IMR-90 (cell line): ENCODE results near the gene ZFAND6. TPM values are rescaled to one million over a fixed set of nuclear protein-coding genes. Genes with fewer than 3 reads are reported as not detected.

Experiments
- ATAC-seq: fragments of 200-7000 bp; cut with Tn5 transposase; 2 replicates; pipeline ENCODE4 v1.9.1; 2020; ENCODE audit warnings: low read depth, mild to moderate bottlenecking, moderate library complexity
- BruUV-seq: library from RNA; stranded (reverse); fragments of 400-500 nt; replicated peaks from 2 replicates; lab custom pipeline; 2021; lab: Mats Ljungman, UMichigan
- CTCF ChIA-PET: fragments of 300-600 bp; formaldehyde crosslinking; extraction: SDS; loops from one replicate; lab custom pipeline; 2021; ENCODE audit warnings: antibody characterized with exemption; lab: Yijun Ruan, JAX
- POLR2A ChIA-PET: fragments of 300-600 bp; sonication (Branson Sonifier 250); formaldehyde crosslinking; loops from one replicate; lab custom pipeline; 2022; ENCODE audit warnings: antibody characterized with exemption; ENCODE audit not compliant: unreplicated experiment; lab: Charles Lee
- DNase-seq: peaks from one replicate; pipeline ENCODE4 v3.0.0; 2013
- H2AFZ ChIP-seq: replicated peaks from 2 replicates; pipeline ENCODE3; 2013; ENCODE audit warnings: low read length, mild to moderate bottlenecking; ENCODE audit not compliant: poor library complexity
- H2AK5ac ChIP-seq: 2 replicates; pipeline ENCODE4 v1.6.1; 2013; ENCODE audit warnings: low read depth, low read length, inconsistent platforms
- H2AK9ac ChIP-seq: replicated peaks from 2 replicates; pipeline ENCODE3; 2013; ENCODE audit warnings: mild to moderate bottlenecking, low read depth, low read length, moderate library complexity; ENCODE audit not compliant: poor library complexity
- H2BK120ac ChIP-seq: 2 replicates; pipeline ENCODE4 v1.6.1; 2013; ENCODE audit warnings: low read depth, low read length, inconsistent platforms
- H2BK15ac ChIP-seq: 3 replicates; pipeline ENCODE4 v1.6.1; 2013; ENCODE audit warnings: low read depth, low read length, inconsistent platforms
- H2BK20ac ChIP-seq: 2 replicates; pipeline ENCODE4 v1.6.1; 2013; ENCODE audit warnings: low read depth, mild to moderate bottlenecking, inconsistent platforms, low read length, moderate library complexity
- H2BK5ac ChIP-seq: 2 replicates; pipeline ENCODE4 v1.6.1; 2013; ENCODE audit warnings: mild to moderate bottlenecking, low read depth, low read length, inconsistent platforms; ENCODE audit not compliant: poor library complexity, severe bottlenecking
- H3K14ac ChIP-seq: replicated peaks from 2 replicates; pipeline ENCODE4 v1.6.1; 2013; ENCODE audit warnings: low read depth, low read length, inconsistent platforms
- H3K18ac ChIP-seq: 2 replicates; pipeline ENCODE4 v1.6.1; 2013; ENCODE audit warnings: low read depth, low read length, control low read depth
- H3K23ac ChIP-seq: 2 replicates; pipeline ENCODE4 v1.6.1; 2013; ENCODE audit warnings: low read depth, low read length, inconsistent platforms
- H3K27ac ChIP-seq: 2 replicates; pipeline ENCODE4 v1.5.1; 2013; ENCODE audit warnings: mild to moderate bottlenecking, control low read depth, low read length; ENCODE audit not compliant: insufficient read depth
- H3K27me3 ChIP-seq: 2 replicates; pipeline ENCODE4 v1.6.1; 2013; ENCODE audit warnings: low read length; ENCODE audit not compliant: control insufficient read depth, insufficient read depth
- H3K36me3 ChIP-seq: 2 replicates; pipeline ENCODE4 v1.6.1; 2013; ENCODE audit warnings: low read length, mixed read lengths; ENCODE audit not compliant: control insufficient read depth, insufficient read depth
- H3K4ac ChIP-seq: 2 replicates; pipeline ENCODE4 v1.6.1; 2013; ENCODE audit warnings: low read depth, low read length, inconsistent platforms
- H3K4me1 ChIP-seq: 2 replicates; pipeline ENCODE4 v1.6.1; 2013; ENCODE audit warnings: low read length, mixed read lengths; ENCODE audit not compliant: control insufficient read depth, insufficient read depth
- H3K4me2 ChIP-seq: 2 replicates; pipeline ENCODE4 v1.6.1; 2013; ENCODE audit warnings: low read depth, mild to moderate bottlenecking, control low read depth, low read length, moderate library complexity
- H3K4me3 ChIP-seq: 2 replicates; pipeline ENCODE4 v1.5.1; 2013; ENCODE audit warnings: low read depth, mild to moderate bottlenecking, control low read depth, low read length, moderate library complexity; ENCODE audit not compliant: insufficient read depth
- H3K56ac ChIP-seq: 2 replicates; pipeline ENCODE4 v1.6.1; 2013; ENCODE audit warnings: low read length, inconsistent platforms; ENCODE audit not compliant: insufficient read depth; ENCODE audit errors: extremely low read depth
- H3K79me1 ChIP-seq, 2 experiments: 2 replicates each; pipeline ENCODE4 v1.6.1; 2013; ENCODE audit warnings: low read length in 2 of 2, inconsistent platforms in 1 of 2, low read depth in 1 of 2
- H3K9ac ChIP-seq: 2 replicates; pipeline ENCODE4 v1.6.1; 2013; ENCODE audit warnings: low read depth, low read length, control low read depth
- H3K9me1 ChIP-seq: 2 replicates; pipeline ENCODE4 v1.6.1; 2013; ENCODE audit warnings: low read length, inconsistent platforms; ENCODE audit not compliant: insufficient read depth
- H3K9me3 ChIP-seq: 2 replicates; pipeline ENCODE4 v1.6.1; 2013; ENCODE audit warnings: low read length; ENCODE audit not compliant: control insufficient read depth, insufficient read depth
- H4K20me1 ChIP-seq: 2 replicates; pipeline ENCODE4 v1.6.1; 2013; ENCODE audit warnings: low read length, inconsistent platforms; ENCODE audit not compliant: insufficient read depth
- H4K5ac ChIP-seq: 2 replicates; pipeline ENCODE4 v1.6.1; 2013; ENCODE audit warnings: mild to moderate bottlenecking, low read depth, low read length, control low read depth
- H4K8ac ChIP-seq, 2 experiments: 2 replicates each; pipeline ENCODE4 v1.6.1; 2013; ENCODE audit warnings: low read depth in 2 of 2, low read length in 2 of 2, control low read depth in 1 of 2, inconsistent platforms in 1 of 2
- H4K91ac ChIP-seq: 2 replicates; pipeline ENCODE4 v1.6.1; 2013; ENCODE audit warnings: low read depth, low read length, inconsistent platforms; ENCODE audit not compliant: insufficient read depth
- BHLHE40 ChIP-seq: fragments of 150-350 bp; IDR thresholded peaks from 2 replicates; pipeline ENCODE4 v1.6.1; 2016; ENCODE audit warnings: mild to moderate bottlenecking, low read depth, low read length
- FOS ChIP-seq: fragments of 150-350 bp; IDR thresholded peaks from 2 replicates; pipeline ENCODE4 v1.6.1; 2016; ENCODE audit warnings: low read depth, low read length
- POLR2A ChIP-seq: IDR thresholded peaks from 2 replicates; pipeline ENCODE4 v1.6.1; 2012; ENCODE audit warnings: mild to moderate bottlenecking, low read depth, low read length
- RCOR1 ChIP-seq: IDR thresholded peaks from 2 replicates; pipeline ENCODE4 v1.6.1; 2012; ENCODE audit warnings: mild to moderate bottlenecking, low read length, improper control_type of control experiment; ENCODE audit not compliant: insufficient replicate concordance
- WGBS, 2 experiments: methylation state at CpG; one replicate each; pipeline versions ENCODE4 v1.1.5 to v1.1.7; 2013; ENCODE audit warnings: missing lambda C conversion rate in 2 of 2; ENCODE audit not compliant: insufficient read length in 1 of 2; ENCODE audit errors: extremely low coverage in 2 of 2; 5-methylcytosine and 5-hydroxymethylcytosine counted together
- dilution Hi-C: fragments of 300-500 bp; cut with HindIII; formaldehyde crosslinking; loops from one replicate; pipeline ENCODE4 v1.14.3; 2018; ENCODE audit warnings: low sequenced_read_pairs; ENCODE audit not compliant: unreplicated experiment
- in situ Hi-C: fragments of 300-500 bp; cut with MboI; formaldehyde crosslinking; loops from 3 replicates; pipeline ENCODE4 v1.14.3; 2019; ENCODE audit warnings: low sequenced_read_pairs, inconsistent platforms, mixed read lengths
- intact Hi-C: fragments of 100-400 bp; cut with micrococcal nuclease; formaldehyde crosslinking; loops from 2 replicates; pipeline ENCODE4 v1.10.0; 2022
- polyA plus RNA-seq, 3 experiments: library from polyadenylated mRNA; depleted of rRNA; stranded (reverse); fragments of >200 nt; gene quantifications; 2 replicates each; pipeline ENCODE4 v1.2.3, GENCODE V29; 2012; ENCODE audit warnings: low replicate concordance in 1 of 3
- total RNA-seq: library from RNA; depleted of rRNA; stranded (reverse); fragments of >200 nt; gene quantifications from 2 replicates; pipeline ENCODE4 v1.2.3, GENCODE V29; 2012

Gene ZFAND6
- total and polyA plus RNA-seq, 2 of the 4 experiments (the other 2 are of a cell fraction): 77.5 to 96.4 TPM

DNA sequence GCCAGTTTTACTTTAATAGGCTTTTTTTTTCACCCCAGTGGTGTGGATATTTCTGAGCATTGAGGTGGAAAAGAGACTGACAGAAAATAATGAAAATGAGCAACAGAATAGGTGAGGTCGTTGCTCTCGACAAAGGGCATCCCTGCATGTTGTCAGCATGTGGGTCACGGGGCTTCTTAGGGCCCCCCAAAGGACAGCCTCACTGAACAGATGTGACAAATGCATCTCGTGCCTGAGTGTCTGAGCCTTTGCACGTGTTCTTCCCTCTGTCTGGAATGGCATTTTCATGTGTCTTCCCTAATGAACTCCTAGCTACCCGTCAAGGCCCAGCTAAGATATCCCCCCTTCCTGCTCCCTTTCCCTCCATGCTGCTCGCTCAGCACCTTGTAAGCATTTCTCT lies 125.1 kb downstream of the ZFAND6 start:
- no peak for TF ChIP-seq RCOR1
- no peak for TF ChIP-seq BHLHE40
- no peak for TF ChIP-seq FOS
- no peak for TF ChIP-seq POLR2A
- Histone ChIP-seq H2AK5ac (no peak overlapping the region), H4K8ac (no peak overlapping the region), H3K4me1 (peaks cover 10% of the 10 kb centered on the region), H3K36me3 (peaks cover 42% of the 10 kb centered on the region), H3K4me3 (no peak overlapping the region), H3K56ac (no peak overlapping the region), H4K20me1 (no peaks in the 10 kb centered on the region), H3K9me3 (no peaks in the 10 kb centered on the region), H2BK20ac (no peak overlapping the region), H3K18ac (no peak overlapping the region), H3K23ac (no peak overlapping the region), H3K9ac (no peak overlapping the region), H2BK15ac (no peak overlapping the region), H4K5ac (no peak overlapping the region), H3K4me2 (no peak overlapping the region), H3K4ac (no peak overlapping the region), H3K27ac (no peak overlapping the region), H3K79me1 (peaks cover 2 to 4% of the 10 kb centered on the region in 2 experiments), H2AK9ac (no peak overlapping the region), H3K14ac (no peak overlapping the region), H3K9me1 (peaks cover 32% of the 10 kb centered on the region), H2AFZ (no peak overlapping the region), H4K91ac (no peak overlapping the region), H3K27me3 (no peaks in the 10 kb centered on the region), H2BK5ac (no peak overlapping the region), H2BK120ac (no peak overlapping the region)
- ChIA-PET CTCF (interaction anchor here (0.6 kb wide), 1 partner anchor 578 kb away, joined by 3 read pairs; no protein-coding TSS in a partner anchor), POLR2A (no interaction called here)
- BruUV-seq: no TSS peak
- DNase-seq: no peak
- in situ Hi-C loops (no loop called here), dilution Hi-C loops (no loop called here), intact Hi-C loops (no loop called here)
- WGBS, 2 experiments: 82% methylated on average over 3 of the region's 7 CpGs; no CpG with 5 or more reads in 1 of the 2 experiments
- no peak for ATAC-seq
